Endothelial cell (in vitro differentiated cells): ENCODE results near the gene SNX1. TPM values are rescaled to one million over a fixed set of nuclear protein-coding genes. Genes with fewer than 3 reads are reported as not detected.
A peak's percentile ranks its signal among the peaks of the same experiment; 100 is the strongest.

Source experiments
- DNase-seq: peaks from one replicate; pipeline ENCODE4 v3.0.0; 2021; ENCODE audit warnings: low spot score
- H3K27ac Mint-ChIP-seq: one replicate; pipeline ENCODE4 v1.8.0; 2021; ENCODE audit warnings: mixed read lengths, inconsistent platforms; ENCODE audit not compliant: unreplicated experiment
- H3K27me3 Mint-ChIP-seq: one replicate; pipeline ENCODE4 v1.8.0; 2021; ENCODE audit warnings: mild to moderate bottlenecking, moderate library complexity, mixed read lengths, inconsistent platforms; ENCODE audit not compliant: unreplicated experiment
- H3K36me3 Mint-ChIP-seq: one replicate; pipeline ENCODE4 v1.8.0; 2021; ENCODE audit warnings: mild to moderate bottlenecking, low read depth, mixed read lengths, inconsistent platforms; ENCODE audit not compliant: unreplicated experiment
- H3K4me1 Mint-ChIP-seq: one replicate; pipeline ENCODE4 v1.8.0; 2021; ENCODE audit warnings: mild to moderate bottlenecking, mixed read lengths, inconsistent platforms; ENCODE audit not compliant: unreplicated experiment
- H3K4me3 Mint-ChIP-seq: one replicate; pipeline ENCODE4 v1.8.0; 2021; ENCODE audit warnings: mild to moderate bottlenecking, mixed read lengths, inconsistent platforms; ENCODE audit not compliant: unreplicated experiment
- H3K9me3 Mint-ChIP-seq: one replicate; pipeline ENCODE4 v1.8.0; 2021; ENCODE audit warnings: mixed read lengths, inconsistent platforms; ENCODE audit not compliant: unreplicated experiment
- total RNA-seq: library from RNA; stranded (reverse); fragmentation: NEBNext Ultra II Directional; extraction: Animal tissue kit (Norgen Biotek cat#: 25700); gene quantifications from one replicate; pipeline ENCODE4 v1.2.1, GENCODE V29; 2021; ENCODE audit not compliant: unreplicated experiment
- TF ChIP-seq, protein P1 (sequence below): fragments of 200-600 bp; sonication (generic); IDR thresholded peaks from one replicate; pipeline ENCODE4 v1.5.0; 2021; ENCODE audit warnings: antibody characterized with exemption; ENCODE audit not compliant: unreplicated experiment

The SNX1 gene
- total RNA-seq, 1 donor from 2014 or later, result 128 TPM

DNA sequence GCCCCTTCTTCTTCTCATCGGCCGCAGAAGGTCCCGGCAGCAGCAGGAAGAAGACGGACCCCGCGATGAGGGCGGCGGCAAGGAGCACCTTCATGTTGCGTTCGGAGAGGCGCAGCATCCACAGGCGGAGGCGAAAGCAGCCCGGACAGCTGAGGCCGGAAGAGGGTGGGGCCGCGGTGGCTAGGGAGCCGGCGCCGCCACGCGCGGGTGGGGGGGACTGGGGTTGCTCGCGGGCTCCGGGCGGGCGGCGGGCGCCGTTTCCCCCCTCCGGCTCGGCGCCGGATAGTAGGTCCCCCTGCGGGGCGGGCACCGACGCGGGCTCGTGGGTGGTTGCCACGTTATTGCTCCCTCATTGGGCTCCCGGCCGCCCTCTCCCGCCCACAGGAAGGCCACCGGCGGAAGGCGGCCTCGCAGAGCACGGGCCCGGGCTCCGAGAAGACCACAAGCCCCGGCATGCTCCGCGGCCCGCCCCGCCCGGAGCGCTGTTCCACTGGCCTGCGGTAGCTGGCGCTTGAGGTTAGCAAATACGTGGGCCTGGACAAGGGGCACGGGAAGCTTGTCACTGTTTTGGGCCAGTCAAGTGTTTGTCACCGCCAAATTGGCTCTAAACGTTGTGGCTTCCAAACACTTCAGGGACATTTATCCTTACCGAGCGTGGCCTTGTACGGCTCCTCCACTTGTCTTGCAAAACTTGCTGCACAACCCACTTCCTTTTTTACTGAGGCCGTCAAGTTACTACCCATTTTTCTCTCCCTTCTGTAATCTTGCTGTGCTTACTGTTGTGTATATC is 67.3 kb downstream of the SNX1 start, which contains the start of gene PPIB:
PPIB (minus strand) TSS at position 154 of the 790 bp plus-strand sequence; CDS start at position 118, 36 bp downstream.
- Mint-ChIP-seq H3K4me3 (peak within 1 kb of the TSS; percentile 97), H3K27me3 (peaks cover 14% of the 10 kb centered on the region), H3K4me1 (peaks cover 44% of the 10 kb centered on the region), H3K27ac (peak within 1 kb of the TSS; percentile 90), H3K9me3 (no peaks in the 10 kb centered on the region), H3K36me3 (peaks cover 33% of the 10 kb centered on the region)
- peak; percentile 97 for DNase-seq
- TF ChIP-seq, protein P1, sequence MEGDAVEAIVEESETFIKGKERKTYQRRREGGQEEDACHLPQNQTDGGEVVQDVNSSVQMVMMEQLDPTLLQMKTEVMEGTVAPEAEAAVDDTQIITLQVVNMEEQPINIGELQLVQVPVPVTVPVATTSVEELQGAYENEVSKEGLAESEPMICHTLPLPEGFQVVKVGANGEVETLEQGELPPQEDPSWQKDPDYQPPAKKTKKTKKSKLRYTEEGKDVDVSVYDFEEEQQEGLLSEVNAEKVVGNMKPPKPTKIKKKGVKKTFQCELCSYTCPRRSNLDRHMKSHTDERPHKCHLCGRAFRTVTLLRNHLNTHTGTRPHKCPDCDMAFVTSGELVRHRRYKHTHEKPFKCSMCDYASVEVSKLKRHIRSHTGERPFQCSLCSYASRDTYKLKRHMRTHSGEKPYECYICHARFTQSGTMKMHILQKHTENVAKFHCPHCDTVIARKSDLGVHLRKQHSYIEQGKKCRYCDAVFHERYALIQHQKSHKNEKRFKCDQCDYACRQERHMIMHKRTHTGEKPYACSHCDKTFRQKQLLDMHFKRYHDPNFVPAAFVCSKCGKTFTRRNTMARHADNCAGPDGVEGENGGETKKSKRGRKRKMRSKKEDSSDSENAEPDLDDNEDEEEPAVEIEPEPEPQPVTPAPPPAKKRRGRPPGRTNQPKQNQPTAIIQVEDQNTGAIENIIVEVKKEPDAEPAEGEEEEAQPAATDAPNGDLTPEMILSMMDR, result no peak

DNA sequence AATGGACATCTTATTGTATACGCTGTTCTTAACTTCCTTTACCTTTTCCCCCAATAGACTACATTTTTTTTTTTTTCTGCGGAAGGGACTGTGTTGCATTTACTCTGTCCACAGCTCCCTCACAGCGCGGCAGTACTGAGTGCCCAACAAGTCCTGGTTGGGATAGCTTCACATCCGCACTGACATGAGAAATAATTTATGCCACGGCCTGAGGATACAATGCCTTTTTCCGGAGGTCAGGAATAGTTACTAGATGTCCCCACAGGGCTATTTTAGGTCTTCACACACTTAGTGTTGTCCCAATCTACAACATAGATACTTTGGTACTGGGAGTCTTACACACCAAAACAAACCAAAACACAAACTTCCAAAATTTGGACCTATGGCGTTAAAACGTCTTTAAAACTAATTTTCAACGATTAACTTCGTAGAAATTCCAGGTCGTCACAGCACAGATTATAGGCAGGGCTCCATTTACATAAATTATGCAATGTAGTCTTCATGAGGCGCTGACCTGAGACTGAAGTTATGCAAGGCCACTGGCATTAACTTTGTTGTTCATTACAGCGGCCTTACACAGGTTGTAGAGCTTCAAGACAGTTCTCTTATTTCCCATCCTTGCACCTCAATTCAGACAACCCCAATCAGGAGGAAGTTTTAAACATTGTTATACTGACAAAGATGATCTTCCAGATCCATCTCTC is 68.0 kb downstream of the SNX1 start:
- TF ChIP-seq, protein P1, result no peak
- peaks cover 27% of the 10 kb centered on the region for H3K36me3 Mint-ChIP-seq
- H3K4me3 Mint-ChIP-seq, result peak overlapping the region; percentile 90
- peak overlapping the region; percentile 90 for H3K27ac Mint-ChIP-seq
- H3K9me3 Mint-ChIP-seq, result no peaks in the 10 kb centered on the region
- DNase-seq, result no peak
- peaks cover 14% of the 10 kb centered on the region for H3K27me3 Mint-ChIP-seq
- peaks cover 39% of the 10 kb centered on the region for H3K4me1 Mint-ChIP-seq

DNA sequence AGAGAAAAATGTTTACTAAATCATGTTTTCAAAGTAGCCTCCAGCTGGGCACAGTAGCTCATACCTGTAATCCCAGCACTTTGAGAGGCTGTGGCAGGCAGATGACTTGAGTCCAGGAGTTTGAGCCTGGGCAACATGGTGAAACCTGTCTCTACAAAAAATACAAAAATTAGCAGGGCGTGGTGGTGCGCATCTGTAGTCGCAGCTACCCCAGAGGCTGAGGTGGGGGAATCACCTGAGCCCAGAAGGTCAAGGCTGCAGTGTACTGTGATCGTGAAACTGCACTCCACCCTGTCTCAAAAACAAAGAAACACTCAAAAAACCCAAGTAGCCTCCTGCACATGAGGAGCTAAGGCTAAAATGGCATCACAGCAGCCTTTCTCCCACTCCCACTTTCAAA is 68.7 kb downstream of the SNX1 start:
- Mint-ChIP-seq H3K36me3 (peaks cover 24% of the 10 kb centered on the region), H3K9me3 (no peaks in the 10 kb centered on the region), H3K27ac (peak overlapping the region; percentile 77), H3K4me1 (peaks cover 37% of the 10 kb centered on the region), H3K4me3 (no peak overlapping the region), H3K27me3 (peaks cover 14% of the 10 kb centered on the region)
- TF ChIP-seq, protein P1, result no peak
- DNase-seq, result no peak

DNA sequence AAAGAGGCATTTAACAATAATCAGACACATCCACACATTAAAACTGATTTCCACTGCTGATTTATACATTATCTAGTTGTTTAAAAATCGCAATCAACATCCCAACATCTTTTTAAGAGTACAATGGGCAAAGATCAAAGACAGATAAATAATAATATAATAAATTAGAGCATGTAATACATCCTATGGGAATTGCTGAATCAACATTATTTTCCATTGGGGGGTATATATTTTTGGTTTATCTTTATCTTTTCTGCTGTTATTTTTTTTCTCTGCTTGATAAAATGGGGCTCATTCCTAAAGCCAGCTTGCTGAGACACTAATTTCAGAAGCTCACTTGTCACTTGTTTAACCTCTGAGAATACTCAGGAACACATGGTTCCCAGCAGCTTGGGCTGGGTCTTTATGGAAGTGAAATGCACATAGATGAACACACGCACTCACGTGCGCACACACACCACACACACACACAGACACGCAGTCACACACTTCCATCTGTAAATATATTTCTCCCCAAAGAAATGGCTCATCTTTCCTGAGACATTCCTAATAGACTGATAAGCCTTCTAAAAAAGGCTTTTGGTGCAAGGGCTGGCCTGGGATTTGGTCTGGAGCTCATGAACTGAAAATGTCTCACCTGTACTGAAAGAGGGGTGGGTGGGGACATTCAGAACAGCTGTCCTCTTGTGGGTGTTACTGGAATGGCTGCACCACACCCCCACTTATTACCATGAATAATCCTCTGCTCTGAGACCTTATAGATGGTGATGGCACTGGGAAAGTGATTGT is 70.5 kb downstream of the SNX1 start:
- DNase-seq, result no peak
- Mint-ChIP-seq H3K27me3 (peaks cover 7% of the 10 kb centered on the region), H3K9me3 (no peaks in the 10 kb centered on the region), H3K27ac (no peak overlapping the region), H3K4me1 (peaks cover 28% of the 10 kb centered on the region), H3K36me3 (peaks cover 20% of the 10 kb centered on the region), H3K4me3 (no peak overlapping the region)
- TF ChIP-seq, protein P1, result no peak
